K562 (cell line): ENCODE data around the gene DCST1. TPM values are rescaled to one million over a fixed set of nuclear protein-coding genes. Genes with fewer than 3 reads are reported as not detected.

Experiments used
- BRD9 ChIP-seq: fragments of 450-650 bp; IDR thresholded peaks from 2 replicates; pipeline ENCODE4 v1.6.1; 2018; ENCODE audit warnings: low read depth; ENCODE audit not compliant: partially characterized antibody
- CAMTA2 ChIP-seq: fragments of 250-450 bp; sonication (Bioruptor Pico); conservative IDR thresholded peaks from 2 replicates; pipeline ENCODE4 v1.5.1; 2022
- CC2D1A ChIP-seq: fragments of 450-650 bp; IDR thresholded peaks from 2 replicates; pipeline ENCODE4 v1.6.1; 2017; ENCODE audit warnings: mild to moderate bottlenecking
- EHMT2 ChIP-seq: fragments of 450-650 bp; IDR thresholded peaks from 2 replicates; pipeline ENCODE4 v1.6.1; 2018; ENCODE audit warnings: antibody characterized with exemption
- FOXA3 ChIP-seq, 2 experiments: fragments of 450-650 bp in 1 of 2; sonication (generic) in 1 of 2; formaldehyde crosslinking; IDR thresholded peaks in 1 of 2; conservative IDR thresholded peaks in 1 of 2; 2 replicates each; pipeline versions ENCODE4 v1.4.0 to v1.8.0; 2020 to 2022; ENCODE audit warnings: mild to moderate bottlenecking in 2 of 2, missing genetic modification reagents in 1 of 2
- FOXO4 ChIP-seq: fragments of 450-650 bp; formaldehyde crosslinking; IDR thresholded peaks from 2 replicates; pipeline ENCODE4 v1.4.0; 2020; ENCODE audit warnings: mild to moderate bottlenecking, moderate library complexity
- HMG20A ChIP-seq: fragments of 450-650 bp; formaldehyde crosslinking; conservative IDR thresholded peaks from 2 replicates; pipeline ENCODE4 v1.4.0; 2020; ENCODE audit warnings: mild to moderate bottlenecking, mixed read lengths
- ILF3 ChIP-seq: fragments of 450-650 bp; IDR thresholded peaks from 2 replicates; pipeline ENCODE4 v1.6.1; 2018; ENCODE audit warnings: antibody characterized with exemption, mild to moderate bottlenecking, moderate library complexity, borderline replicate concordance
- LARP7 ChIP-seq: fragments of 450-650 bp; IDR thresholded peaks from 2 replicates; pipeline ENCODE4 v1.6.1; 2016
- MAFK ChIP-seq: IDR thresholded peaks from 2 replicates; pipeline ENCODE4 v1.6.1; 2011; ENCODE audit warnings: low read length, improper control_type of control experiment
- NFIX ChIP-seq: fragments of 250-450 bp; sonication (Bioruptor Pico); IDR thresholded peaks from 2 replicates; pipeline ENCODE4 v1.4.0; 2020; ENCODE audit warnings: low read depth, mild to moderate bottlenecking, moderate library complexity
- NR3C1 ChIP-seq: sonication (generic); formaldehyde crosslinking; IDR thresholded peaks from 2 replicates; pipeline ENCODE4 v1.8.1; 2022; ENCODE audit warnings: missing genetic modification reagents
- RBM14 ChIP-seq: fragments of 200-400 bp; formaldehyde crosslinking; IDR thresholded peaks from 2 replicates; pipeline ENCODE4 v1.6.1; 2018; ENCODE audit warnings: low read depth, mild to moderate bottlenecking, low read length, moderate library complexity, borderline replicate concordance; ENCODE audit not compliant: insufficient read depth
- SAP30 ChIP-seq: fragments of 200-600 bp; sonication (generic); IDR thresholded peaks from 2 replicates; pipeline ENCODE4 v1.6.1; 2012; ENCODE audit warnings: borderline replicate concordance, low read depth, mild to moderate bottlenecking, moderate library complexity, low read length, control low read depth, inconsistent platforms; ENCODE audit not compliant: insufficient read depth, poor library complexity, severe bottlenecking
- SMAD1 ChIP-seq: fragments of 150-350 bp; IDR thresholded peaks from 2 replicates; pipeline ENCODE4 v1.6.1; 2014; ENCODE audit warnings: low read length, low read depth; ENCODE audit not compliant: partially characterized antibody
- ZNF282 ChIP-seq: sonication (generic); formaldehyde crosslinking; IDR thresholded peaks from 2 replicates; pipeline ENCODE4 v1.8.1; 2023; ENCODE audit warnings: missing genetic modification reagents
- ZNF408 ChIP-seq: fragments of 250-450 bp; sonication (Bioruptor Pico); IDR thresholded peaks from 2 replicates; pipeline ENCODE4 v1.4.0; 2020; ENCODE audit warnings: low read depth, mild to moderate bottlenecking, moderate library complexity
- ZNF695 ChIP-seq: fragments of 450-650 bp; formaldehyde crosslinking; IDR thresholded peaks from 2 replicates; pipeline ENCODE4 v1.4.0; 2020; ENCODE audit warnings: mild to moderate bottlenecking, moderate library complexity
- ZZZ3 ChIP-seq: fragments of 450-650 bp; IDR thresholded peaks from 2 replicates; pipeline ENCODE4 v1.6.1; 2016; ENCODE audit warnings: antibody characterized with exemption, mild to moderate bottlenecking, moderate library complexity
- polyA plus RNA-seq, 8 experiments: library from polyadenylated mRNA; depleted of rRNA in 4 of 8; stranded (reverse) in 5 of 8; unstranded in 3 of 8; fragments of >200 nt; fragmentation: Nextera tagmentation in 2 of 8; fragmentation: Illumina TruSeq in 1 of 8; extraction: Ambion mirVana in 2 of 8; extraction: Trizol in 1 of 8; gene quantifications; 2 replicates each; pipeline versions ENCODE4 v1.2.1 to v1.2.3, GENCODE V29; 2011 to 2014; ENCODE audit warnings: inconsistent platforms in 1 of 8, missing spikeins in 1 of 8
- total RNA-seq, 7 experiments: library from RNA; depleted of rRNA in 6 of 7; stranded (reverse); fragments of >200 nt in 6 of 7; fragmentation: Illumina TruSeq in 2 of 7; extraction: Trizol in 2 of 7; gene quantifications; 2 replicates each; pipeline versions ENCODE4 v1.2.1 to v1.2.3, GENCODE V29; 2011 to 2021; ENCODE audit warnings: low replicate concordance in 1 of 7
- TF ChIP-seq, protein P1 (sequence below): sonication (generic); formaldehyde crosslinking; IDR thresholded peaks from 2 replicates; pipeline ENCODE4 v1.8.0; 2022; ENCODE audit warnings: mild to moderate bottlenecking, low read depth, missing genetic modification reagents
- TF ChIP-seq, protein P2 (sequence below): sonication (generic); formaldehyde crosslinking; IDR thresholded peaks from 2 replicates; pipeline ENCODE4 v1.8.0; 2023; ENCODE audit warnings: mild to moderate bottlenecking, missing genetic modification reagents
- TF ChIP-seq, protein P3 (sequence below): fragments of 450-650 bp; IDR thresholded peaks from 2 replicates; pipeline ENCODE4 v1.6.1; 2016; ENCODE audit warnings: missing biosample characterization, missing genetic modification characterization
- TF ChIP-seq, protein P4 (sequence below): sonication (generic); formaldehyde crosslinking; IDR thresholded peaks from 2 replicates; pipeline ENCODE4 v1.9.0; 2022; ENCODE audit warnings: mild to moderate bottlenecking, missing genetic modification reagents

DCST1 gene
- total and polyA plus RNA-seq, 9 of the 15 experiments (the other 6 are each of a cell fraction or from before 2014, with no cell fraction given), result not detected

- TF ChIP-seq, protein P1, sequence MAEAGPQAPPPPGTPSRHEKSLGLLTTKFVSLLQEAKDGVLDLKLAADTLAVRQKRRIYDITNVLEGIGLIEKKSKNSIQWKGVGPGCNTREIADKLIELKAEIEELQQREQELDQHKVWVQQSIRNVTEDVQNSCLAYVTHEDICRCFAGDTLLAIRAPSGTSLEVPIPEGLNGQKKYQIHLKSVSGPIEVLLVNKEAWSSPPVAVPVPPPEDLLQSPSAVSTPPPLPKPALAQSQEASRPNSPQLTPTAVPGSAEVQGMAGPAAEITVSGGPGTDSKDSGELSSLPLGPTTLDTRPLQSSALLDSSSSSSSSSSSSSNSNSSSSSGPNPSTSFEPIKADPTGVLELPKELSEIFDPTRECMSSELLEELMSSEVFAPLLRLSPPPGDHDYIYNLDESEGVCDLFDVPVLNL, result no peak
- TF ChIP-seq EHMT2 (no peak), NFIX (CRISPR knock-in tag) (no peak), SAP30 (peak; percentile 55), MAFK (no peak), HMG20A (no peak), FOXA3 (CRISPR knock-in tag; conservative IDR thresholded peaks at IDR 0.05 in 1 of 2, IDR thresholded peaks at IDR 0.05 in 1 of 2) (0 out of 4 replicates have a peak, but pooled peaks of 1 of the 2 experiments have one; percentile 55), ZNF282 (CRISPR knock-in tag) (no peak), ZNF695 (CRISPR knock-in tag) (no peak), CAMTA2 (CRISPR knock-in tag) (no peak), SMAD1 (no peak), CC2D1A (no peak), ZNF408 (no peak), LARP7 (no peak), ILF3 (no peak), ZZZ3 (no peak), RBM14 (no peak), NR3C1 (CRISPR knock-in tag) (no peak), BRD9 (peak; percentile 9), FOXO4 (no peak)
- TF ChIP-seq, protein P2, sequence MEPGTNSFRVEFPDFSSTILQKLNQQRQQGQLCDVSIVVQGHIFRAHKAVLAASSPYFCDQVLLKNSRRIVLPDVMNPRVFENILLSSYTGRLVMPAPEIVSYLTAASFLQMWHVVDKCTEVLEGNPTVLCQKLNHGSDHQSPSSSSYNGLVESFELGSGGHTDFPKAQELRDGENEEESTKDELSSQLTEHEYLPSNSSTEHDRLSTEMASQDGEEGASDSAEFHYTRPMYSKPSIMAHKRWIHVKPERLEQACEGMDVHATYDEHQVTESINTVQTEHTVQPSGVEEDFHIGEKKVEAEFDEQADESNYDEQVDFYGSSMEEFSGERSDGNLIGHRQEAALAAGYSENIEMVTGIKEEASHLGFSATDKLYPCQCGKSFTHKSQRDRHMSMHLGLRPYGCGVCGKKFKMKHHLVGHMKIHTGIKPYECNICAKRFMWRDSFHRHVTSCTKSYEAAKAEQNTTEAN (CRISPR knock-in tag), result no peak
- TF ChIP-seq, protein P3, sequence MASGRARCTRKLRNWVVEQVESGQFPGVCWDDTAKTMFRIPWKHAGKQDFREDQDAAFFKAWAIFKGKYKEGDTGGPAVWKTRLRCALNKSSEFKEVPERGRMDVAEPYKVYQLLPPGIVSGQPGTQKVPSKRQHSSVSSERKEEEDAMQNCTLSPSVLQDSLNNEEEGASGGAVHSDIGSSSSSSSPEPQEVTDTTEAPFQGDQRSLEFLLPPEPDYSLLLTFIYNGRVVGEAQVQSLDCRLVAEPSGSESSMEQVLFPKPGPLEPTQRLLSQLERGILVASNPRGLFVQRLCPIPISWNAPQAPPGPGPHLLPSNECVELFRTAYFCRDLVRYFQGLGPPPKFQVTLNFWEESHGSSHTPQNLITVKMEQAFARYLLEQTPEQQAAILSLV, result no peak
- TF ChIP-seq, protein P4, sequence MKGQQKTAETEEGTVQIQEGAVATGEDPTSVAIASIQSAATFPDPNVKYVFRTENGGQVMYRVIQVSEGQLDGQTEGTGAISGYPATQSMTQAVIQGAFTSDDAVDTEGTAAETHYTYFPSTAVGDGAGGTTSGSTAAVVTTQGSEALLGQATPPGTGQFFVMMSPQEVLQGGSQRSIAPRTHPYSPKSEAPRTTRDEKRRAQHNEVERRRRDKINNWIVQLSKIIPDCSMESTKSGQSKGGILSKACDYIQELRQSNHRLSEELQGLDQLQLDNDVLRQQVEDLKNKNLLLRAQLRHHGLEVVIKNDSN, result peak; percentile 72
These were observed 33.8 kb upstream of the DCST1 start (continued) for GRCh38 chr1:154999571-155000410.
